ENCODE measurements around the gene CERS4.
"Not testable (repeated sequence)": the region's sequence is repeated elsewhere in the genome, so short reads cannot be mapped to it uniquely, and the experiment has no call there.

CERS4 gene

GRCh38 chr19:8214802-8215201 lies 5.6 kb downstream of the CERS4 start:
- H3K9me3 ChIP-seq (ENCODE audit: low read length) = no peaks in the 10 kb centered on the region
- H3K9me2 ChIP-seq (ENCODE audit: low read depth, low read length) = no peaks in the 10 kb centered on the region
- no peak overlapping the region for H3K9ac ChIP-seq (ENCODE audit: low read length)
- peak overlapping the region; percentile 16; the same call in 1 of the 2 replicates for H3K4me2 ChIP-seq (ENCODE audit: low read length)
- peaks cover 46% of the 10 kb centered on the region for H3K4me1 ChIP-seq (ENCODE audit: insufficient read depth, low read length, severe bottlenecking)
- TF ChIP-seq CTCF (IDR thresholded peaks at IDR 0.05; ENCODE audit: low read length) (no peak), EZH2 (IDR thresholded peaks at IDR 0.05; ENCODE audit: borderline replicate concordance, low read length) (no peak)
- H3K27me3 ChIP-seq (ENCODE audit: insufficient read depth, low read length) = no peaks in the 10 kb centered on the region
- no peaks in the 10 kb centered on the region for H3K36me3 ChIP-seq (ENCODE audit: insufficient read depth, low read length)
- peak overlapping the region; percentile 66 for H3K27ac ChIP-seq (ENCODE audit: low read depth, low read length, poor library complexity, severe bottlenecking)
- H3K4me3 ChIP-seq (ENCODE audit: low read depth, low read length, poor library complexity, severe bottlenecking) = no peak overlapping the region
- H4K20me1 ChIP-seq (ENCODE audit: insufficient read depth, low read length) = no peaks in the 10 kb centered on the region
- no peak overlapping the region for H2AFZ ChIP-seq (ENCODE audit: low read length)
- H3F3A ChIP-seq (ENCODE audit: insufficient read depth, low read length) = no peaks in the 10 kb centered on the region
- peaks cover 7% of the 10 kb centered on the region; the same call in 1 of the 2 replicates for H3K79me2 ChIP-seq (ENCODE audit: insufficient read depth, low read length)

GRCh38 chr19:8215783-8216182 lies 6.6 kb downstream of the CERS4 start:
- Histone ChIP-seq H3K79me2 (ENCODE audit: insufficient read depth, low read length) (peaks cover 7% of the 10 kb centered on the region; the same call in 1 of the 2 replicates), H3K4me1 (ENCODE audit: insufficient read depth, low read length, severe bottlenecking) (peaks cover 40% of the 10 kb centered on the region)

GRCh38 chr19:8216357-8216756 lies 7.2 kb downstream of the CERS4 start:
- no peaks in the 10 kb centered on the region for H4K20me1 ChIP-seq (ENCODE audit: insufficient read depth, low read length)
- H3K4me1 ChIP-seq (ENCODE audit: insufficient read depth, low read length, severe bottlenecking) = peaks cover 34% of the 10 kb centered on the region
- H3K9me3 ChIP-seq (ENCODE audit: low read length) = no peaks in the 10 kb centered on the region
- no peaks in the 10 kb centered on the region for H3K27me3 ChIP-seq (ENCODE audit: insufficient read depth, low read length)
- TF ChIP-seq EZH2 (IDR thresholded peaks at IDR 0.05; ENCODE audit: borderline replicate concordance, low read length) (no peak), CTCF (IDR thresholded peaks at IDR 0.05; ENCODE audit: low read length) (no peak)
- H3K27ac ChIP-seq (ENCODE audit: low read depth, low read length, poor library complexity, severe bottlenecking) = peak overlapping the region; percentile 57
- no peak overlapping the region for H3K4me2 ChIP-seq (ENCODE audit: low read length)
- H3K9ac ChIP-seq (ENCODE audit: low read length) = no peak overlapping the region
- no peaks in the 10 kb centered on the region for H3K36me3 ChIP-seq (ENCODE audit: insufficient read depth, low read length)
- H2AFZ ChIP-seq (ENCODE audit: low read length) = no peak overlapping the region
- H3K9me2 ChIP-seq (ENCODE audit: low read depth, low read length) = no peaks in the 10 kb centered on the region
- no peaks in the 10 kb centered on the region for H3F3A ChIP-seq (ENCODE audit: insufficient read depth, low read length)
- H3K79me2 ChIP-seq (ENCODE audit: insufficient read depth, low read length) = peaks cover 5% of the 10 kb centered on the region; the same call in 1 of the 2 replicates
- no peak overlapping the region for H3K4me3 ChIP-seq (ENCODE audit: low read depth, low read length, poor library complexity, severe bottlenecking)

More at GRCh38 chr19:8215783-8216182, 6.6 kb downstream of the CERS4 start:
- H4K20me1 ChIP-seq (ENCODE audit: insufficient read depth, low read length) = no peaks in the 10 kb centered on the region
- H3K27me3 ChIP-seq (ENCODE audit: insufficient read depth, low read length) = no peaks in the 10 kb centered on the region
- no peaks in the 10 kb centered on the region for H3K36me3 ChIP-seq (ENCODE audit: insufficient read depth, low read length)
- H3K4me3 ChIP-seq (ENCODE audit: low read depth, low read length, poor library complexity, severe bottlenecking) = no peak overlapping the region
- H3K9me2 ChIP-seq (ENCODE audit: low read depth, low read length) = no peaks in the 10 kb centered on the region
- H2AFZ ChIP-seq (ENCODE audit: low read length) = no peak overlapping the region
- TF ChIP-seq EZH2 (IDR thresholded peaks at IDR 0.05; ENCODE audit: borderline replicate concordance, low read length) = no peak
- peak overlapping the region; percentile 32; the same call in 1 of the 2 replicates for H3K4me2 ChIP-seq (ENCODE audit: low read length)
- no peaks in the 10 kb centered on the region for H3K9me3 ChIP-seq (ENCODE audit: low read length)
- no peaks in the 10 kb centered on the region for H3F3A ChIP-seq (ENCODE audit: insufficient read depth, low read length)
- H3K9ac ChIP-seq (ENCODE audit: low read length) = no peak overlapping the region
- H3K27ac ChIP-seq (ENCODE audit: low read depth, low read length, poor library complexity, severe bottlenecking) = peak overlapping the region; percentile 66

- not testable (repeated sequence) for H3K9me2 ChIP-seq (ENCODE audit: low read depth, low read length); H3K27ac ChIP-seq (ENCODE audit: low read depth, low read length, poor library complexity, severe bottlenecking); H3F3A ChIP-seq (ENCODE audit: insufficient read depth, low read length); H3K4me2 ChIP-seq (ENCODE audit: low read length); H3K9me3 ChIP-seq (ENCODE audit: low read length); H3K9ac ChIP-seq (ENCODE audit: low read length); H3K79me2 ChIP-seq (ENCODE audit: insufficient read depth, low read length); H3K27me3 ChIP-seq (ENCODE audit: insufficient read depth, low read length); H3K4me3 ChIP-seq (ENCODE audit: low read depth, low read length, poor library complexity, severe bottlenecking); H3K36me3 ChIP-seq (ENCODE audit: insufficient read depth, low read length); H4K20me1 ChIP-seq (ENCODE audit: insufficient read depth, low read length); H2AFZ ChIP-seq (ENCODE audit: low read length)
- peaks cover 31% of the 10 kb centered on the region for H3K4me1 ChIP-seq (ENCODE audit: insufficient read depth, low read length, severe bottlenecking)
Measured at GRCh38 chr19:8218127-8218526, 9.0 kb downstream of the CERS4 start.
